Activated T-cell treated with anti-CD3 and anti-CD28 coated beads for 1 hour (primary cell): ENCODE data around the gene TPST2.

Source experiments
- DNase-seq: peaks from one replicate; pipeline ENCODE4 v3.0.0-alpha.2; 2020; ENCODE audit warnings: low read depth

TPST2 gene

DNA sequence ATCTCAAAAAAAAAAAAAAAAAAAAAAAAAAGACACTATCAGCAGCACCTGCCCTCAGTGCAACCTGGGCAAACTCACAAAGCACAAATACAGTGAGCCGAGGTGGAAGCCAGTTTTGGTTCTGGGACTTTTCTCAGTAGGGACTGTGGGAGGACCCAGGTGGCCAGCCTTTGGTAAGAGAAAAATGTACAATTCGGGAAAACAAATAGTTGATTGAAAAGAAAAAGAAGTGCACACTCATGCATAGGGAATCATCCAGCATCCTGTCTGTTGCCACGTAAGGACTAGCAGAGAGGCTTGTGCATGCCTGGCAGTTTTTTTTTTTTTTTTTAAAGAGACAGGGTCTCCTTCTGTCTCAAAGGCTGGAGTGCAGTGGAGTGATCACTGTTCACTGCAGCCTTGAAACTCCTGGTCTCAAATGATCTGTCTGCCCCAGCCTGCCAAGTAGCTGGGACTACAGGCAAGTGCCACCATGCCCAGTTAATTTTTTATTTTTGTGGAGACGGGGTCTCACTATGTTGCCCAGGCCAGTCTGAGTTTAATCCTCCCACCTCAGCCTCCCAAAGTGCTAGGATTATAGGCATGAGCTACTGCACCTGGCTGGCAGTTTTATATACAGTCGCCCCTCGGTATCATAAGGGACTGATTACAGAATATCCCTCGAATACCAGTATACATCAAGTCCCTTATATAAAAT is 36.7 kb downstream of the TPST2 start:
- DNase-seq = no peak

DNA sequence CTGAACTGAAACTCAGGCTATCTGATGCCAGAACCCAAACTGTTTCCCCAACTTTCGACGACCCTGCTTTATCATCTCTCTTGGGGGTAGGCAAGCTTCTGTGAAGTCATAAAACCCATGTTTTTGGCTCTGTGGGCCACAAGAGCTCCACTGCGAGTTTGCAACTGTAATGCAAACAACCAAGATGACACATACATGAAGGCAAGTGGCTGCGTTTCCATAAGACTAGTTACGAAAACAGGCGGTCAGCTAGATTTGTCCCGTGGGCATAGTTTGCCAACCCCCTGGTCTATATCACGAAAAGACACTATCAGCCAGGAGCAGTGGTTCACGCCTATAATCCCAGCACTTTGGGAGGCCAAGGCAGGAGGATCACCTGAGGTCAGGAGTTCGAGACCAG is 37.5 kb downstream of the TPST2 start:
- no peak for DNase-seq

DNA sequence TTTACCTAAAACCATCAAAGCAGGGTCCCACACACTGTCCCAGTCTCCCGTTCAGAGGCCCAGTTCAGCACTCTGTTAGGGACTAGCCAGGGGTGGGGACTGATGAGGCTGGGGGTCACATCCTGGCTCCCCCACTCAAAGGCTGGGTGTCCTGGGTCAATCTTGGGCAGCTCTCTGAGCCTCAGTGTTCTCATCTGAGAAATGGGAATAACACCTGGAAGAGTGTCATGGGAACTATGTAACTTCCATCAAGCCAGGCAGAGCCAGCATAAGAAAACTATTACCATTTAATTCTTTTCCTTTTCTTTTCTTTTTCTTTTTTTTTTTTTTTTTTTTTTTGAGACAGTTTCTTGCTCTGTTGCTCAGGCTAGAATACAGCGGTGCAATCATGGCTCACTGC is 38.4 kb downstream of the TPST2 start:
- no peak for DNase-seq

DNA sequence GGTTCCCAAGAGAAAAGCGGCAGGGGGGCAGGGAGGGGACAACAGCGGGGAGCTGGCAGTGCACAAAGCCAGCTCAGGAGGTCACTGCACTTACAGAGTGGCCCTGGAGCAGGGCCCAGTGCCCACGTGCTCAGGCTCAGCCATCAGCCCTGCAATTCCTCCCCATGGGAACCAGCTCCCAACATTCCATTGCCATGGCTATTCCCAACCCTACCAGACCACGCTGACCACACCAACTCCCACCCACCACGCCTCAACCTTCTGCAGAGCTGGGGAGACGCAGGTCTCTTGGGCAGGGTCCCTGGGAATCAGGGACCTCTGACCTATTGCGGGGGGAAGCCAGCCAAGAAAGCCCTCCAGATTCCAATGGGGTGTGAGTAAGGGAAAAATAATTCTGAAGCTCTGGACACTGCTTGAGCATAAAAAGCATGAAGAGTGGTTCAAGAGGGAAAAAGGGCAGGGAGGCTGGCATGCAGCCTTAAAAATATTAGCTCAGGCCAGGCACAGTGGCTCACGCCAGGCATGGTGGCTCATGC is 39.4 kb downstream of the TPST2 start:
- DNase-seq = no peak

DNA sequence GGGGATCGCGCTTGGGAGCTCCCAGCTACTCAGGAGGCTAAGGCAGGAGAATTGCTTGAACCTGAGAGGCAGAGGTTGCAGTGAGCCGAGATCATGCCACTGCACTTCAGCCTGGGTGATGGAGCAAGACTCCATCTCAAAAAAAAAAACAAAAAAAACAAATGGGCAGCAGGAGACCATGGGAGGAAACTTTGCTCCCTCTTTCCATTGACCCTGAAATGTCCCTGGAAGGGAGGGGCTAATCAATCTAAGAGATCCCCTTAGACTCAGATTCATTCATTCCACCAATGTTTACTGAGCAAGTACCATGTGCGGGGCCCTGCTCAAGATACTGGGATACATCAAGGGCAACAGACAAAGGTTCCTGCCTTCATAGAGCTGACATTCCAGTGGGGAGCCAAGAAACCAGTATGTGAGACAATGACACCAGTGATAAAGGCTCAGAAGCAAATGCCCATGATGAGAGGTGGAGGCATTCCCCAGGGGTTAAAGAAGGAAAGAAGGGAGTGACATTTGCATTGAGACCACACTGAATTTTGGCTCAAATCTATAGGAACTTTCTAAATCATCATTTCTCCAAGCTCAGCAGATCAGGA is 39.9 kb downstream of the TPST2 start:
- no peak for DNase-seq

DNA sequence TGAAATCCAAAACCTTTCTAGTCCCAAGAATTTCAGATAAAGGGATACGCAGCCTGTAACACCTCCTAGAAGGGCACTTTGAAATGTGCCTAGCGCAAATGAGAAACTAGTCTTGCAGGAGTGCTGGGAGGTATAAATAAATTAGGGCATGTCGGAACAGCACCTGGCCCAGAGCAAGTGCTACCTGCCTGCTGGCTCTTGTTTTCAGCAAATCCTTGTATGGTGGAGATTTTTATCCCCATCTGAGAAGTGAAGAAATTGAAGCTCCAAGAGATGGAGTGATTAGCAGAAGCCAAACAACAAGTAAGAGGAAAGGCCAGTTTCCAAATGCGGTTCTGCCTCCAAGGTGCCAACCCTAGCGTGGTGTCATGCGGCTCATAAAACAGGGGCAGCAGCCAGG is 40.9 kb downstream of the TPST2 start:
- DNase-seq = no peak

DNA sequence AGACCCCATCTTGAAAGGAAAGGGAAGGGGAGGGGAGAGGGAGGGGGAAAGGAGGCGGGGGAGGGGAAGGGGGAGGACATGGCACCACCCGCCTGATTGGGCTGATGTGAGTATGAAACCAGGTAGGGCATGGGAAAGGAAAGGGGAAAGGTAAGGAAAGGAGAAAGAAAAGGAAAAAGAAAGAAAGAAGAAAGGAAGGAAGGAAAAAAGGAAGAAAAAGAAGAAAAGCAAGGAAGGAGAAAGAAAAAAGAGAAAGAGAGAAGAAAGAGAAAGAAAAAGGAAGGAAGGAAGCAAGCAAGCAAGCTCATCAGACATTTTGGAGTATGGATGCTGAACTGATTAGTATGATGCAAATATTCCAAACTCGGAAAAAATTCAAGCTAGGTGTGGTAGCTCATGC is 41.6 kb downstream of the TPST2 start:
- DNase-seq = no peak

DNA sequence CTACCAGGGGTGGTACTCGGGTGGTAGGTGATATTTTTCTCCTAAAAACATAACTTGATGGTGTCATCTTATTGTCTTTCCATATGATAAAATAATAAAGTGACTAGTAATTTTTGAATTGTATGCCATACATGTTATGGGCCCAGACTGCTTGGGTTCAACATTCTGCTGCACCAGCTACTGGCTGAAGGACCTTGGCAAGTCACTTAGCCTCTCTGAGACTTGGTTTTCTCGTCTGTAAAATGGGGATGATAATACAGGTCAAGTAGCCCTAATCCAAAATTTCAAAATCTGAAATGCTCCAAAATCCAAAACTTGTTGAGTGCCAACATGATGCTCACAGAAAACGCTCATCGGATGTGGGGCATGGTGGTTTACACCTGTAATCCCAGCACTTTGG is 42.1 kb downstream of the TPST2 start:
- no peak for DNase-seq

DNA sequence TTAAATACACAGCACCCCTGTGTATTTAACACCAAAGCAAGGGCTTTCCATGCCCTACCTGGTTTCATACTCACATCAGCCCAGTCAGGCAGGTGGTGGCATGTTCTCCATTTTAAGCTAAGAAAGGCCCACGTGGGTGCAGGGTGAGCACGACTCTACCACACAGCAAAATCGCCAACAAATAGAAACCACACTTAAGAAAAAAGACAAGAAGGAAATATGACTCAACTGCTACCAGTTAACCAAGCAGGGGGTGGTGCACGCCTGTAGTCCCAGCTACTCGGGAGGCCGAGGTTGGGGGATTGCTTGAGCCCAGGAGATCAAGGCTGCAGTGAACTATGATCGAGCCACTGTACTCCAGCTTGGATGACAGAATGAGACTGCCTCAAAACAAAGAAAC is 42.5 kb downstream of the TPST2 start:
- no peak for DNase-seq

DNA sequence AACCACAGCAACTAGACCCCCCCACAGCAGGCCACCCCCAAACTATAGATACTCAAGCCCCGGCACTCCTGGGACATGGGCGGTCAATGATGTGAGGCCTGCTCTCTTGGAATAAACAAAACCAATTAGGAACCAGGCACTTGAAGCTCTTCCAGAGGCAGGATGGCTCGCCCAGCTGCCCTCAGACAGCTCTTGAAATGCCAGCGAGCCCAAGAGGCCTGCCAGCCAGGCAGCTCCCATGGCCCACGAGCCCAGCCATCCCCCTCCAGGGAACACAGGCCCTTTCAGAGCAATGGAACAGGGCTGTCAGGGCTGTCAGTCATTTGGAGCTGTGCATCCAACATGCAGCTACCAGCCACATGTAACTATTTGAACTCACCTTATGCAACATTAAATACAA is 43.6 kb downstream of the TPST2 start:
- no peak for DNase-seq

DNA sequence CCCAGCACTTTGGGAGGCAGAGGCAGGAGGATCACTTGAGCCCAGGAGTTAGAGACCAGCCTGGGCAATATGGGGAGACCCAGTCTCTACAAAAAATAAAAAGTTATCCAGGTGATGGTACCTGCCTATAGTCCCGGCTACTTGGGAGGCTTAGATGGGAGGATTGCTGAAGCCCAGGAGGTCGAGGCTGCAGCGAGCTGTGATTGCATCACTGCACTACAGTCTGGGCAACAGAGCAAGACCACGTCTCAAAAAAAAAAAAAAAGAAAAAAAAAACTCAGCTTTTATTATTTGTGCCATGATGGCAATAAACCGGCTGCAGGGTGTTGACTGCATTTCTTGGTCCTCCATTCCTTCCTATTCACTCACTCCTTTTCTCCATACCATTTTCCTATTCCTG is 44.1 kb downstream of the TPST2 start:
- no peak for DNase-seq

DNA sequence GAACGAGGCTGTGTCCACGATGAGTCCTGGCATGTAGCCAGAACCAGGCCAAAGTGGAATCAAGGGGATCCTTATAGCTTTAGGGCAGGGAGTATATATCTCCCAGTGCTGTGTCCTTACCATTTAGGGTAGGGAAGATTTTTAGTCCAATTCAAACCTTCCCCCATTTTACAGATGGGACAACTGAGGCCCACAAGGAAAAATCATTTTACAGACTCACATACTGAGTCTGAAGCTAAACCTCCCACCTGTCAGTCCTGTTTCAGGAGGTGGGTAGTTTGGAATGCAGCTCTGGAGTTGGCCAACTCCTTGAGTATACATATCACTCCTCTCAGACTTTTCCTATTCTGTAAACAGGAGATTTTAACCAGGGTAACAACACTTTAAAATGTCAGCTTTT is 44.5 kb downstream of the TPST2 start:
- DNase-seq = no peak

DNA sequence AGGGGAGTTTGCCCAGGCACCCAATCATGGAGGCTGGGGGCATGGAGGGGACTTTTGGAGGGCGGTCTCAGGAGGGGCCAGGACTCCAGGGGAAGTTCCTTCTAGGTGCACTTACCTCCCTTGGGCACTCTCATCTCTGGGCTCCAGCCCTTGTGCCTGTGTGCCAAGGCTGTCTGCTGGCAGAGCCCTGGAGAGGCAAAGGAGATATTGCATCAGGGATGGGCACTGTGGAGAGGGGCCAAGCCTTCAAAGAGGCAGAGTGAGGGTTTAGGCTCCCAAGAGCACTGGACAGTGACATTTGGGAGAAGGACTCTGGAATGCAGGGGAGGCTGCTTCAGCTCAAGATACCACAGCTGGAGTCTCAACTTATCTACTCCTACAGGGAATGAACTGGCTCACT is 45.4 kb downstream of the TPST2 start:
- no peak for DNase-seq

DNA sequence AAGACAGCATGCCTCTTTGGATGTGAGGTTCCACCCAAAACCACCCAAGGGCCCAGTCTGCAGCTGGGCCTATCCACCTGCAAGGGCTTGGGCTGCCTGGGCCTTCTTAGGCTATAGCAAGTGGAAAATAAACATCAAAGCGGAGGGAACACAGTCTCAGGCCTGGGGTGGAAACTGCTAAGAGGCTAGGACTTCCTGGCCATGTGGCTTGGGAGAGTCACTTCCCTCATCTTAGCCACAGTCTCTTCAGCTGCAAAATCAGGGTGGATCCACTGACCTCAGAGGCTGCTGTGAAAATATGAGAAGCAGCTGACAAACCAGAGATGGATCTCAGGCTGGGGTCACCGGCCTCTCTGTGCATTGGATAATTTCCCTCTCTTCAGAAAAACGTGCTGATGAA is 47.1 kb downstream of the TPST2 start:
- no peak for DNase-seq

DNA sequence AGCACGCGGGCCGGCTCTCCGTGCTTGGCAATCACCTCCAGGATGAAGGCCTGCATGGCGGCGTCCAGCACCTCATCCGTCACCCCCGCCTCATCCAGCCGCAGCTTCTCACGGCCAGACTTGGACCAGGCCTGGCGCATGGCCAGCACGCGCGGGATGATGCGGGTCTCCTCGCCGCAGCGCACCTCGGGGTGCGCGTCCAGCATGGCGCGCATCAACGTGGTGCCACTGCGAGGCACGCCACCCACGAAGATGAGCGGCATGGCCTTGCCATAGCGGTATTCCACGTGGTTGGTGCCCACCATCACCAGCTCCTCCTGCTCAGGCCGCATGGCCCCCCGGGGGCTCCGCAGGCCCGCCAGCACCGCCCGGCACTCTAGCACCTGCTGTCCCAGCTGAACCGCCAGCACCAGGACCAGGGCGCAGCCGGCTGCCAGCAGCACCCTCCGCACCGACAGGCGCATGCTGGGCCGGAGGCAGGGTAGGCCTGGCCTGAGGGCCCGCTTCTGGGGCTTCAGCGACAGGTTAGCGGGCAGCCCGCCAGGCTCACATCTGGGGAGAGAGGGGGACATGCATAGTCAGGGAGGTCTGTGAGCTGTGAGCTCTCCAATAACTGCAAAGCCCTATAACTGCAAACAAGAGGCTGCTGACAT is 48.6 kb downstream of the TPST2 start:
- DNase-seq = no peak

DNA sequence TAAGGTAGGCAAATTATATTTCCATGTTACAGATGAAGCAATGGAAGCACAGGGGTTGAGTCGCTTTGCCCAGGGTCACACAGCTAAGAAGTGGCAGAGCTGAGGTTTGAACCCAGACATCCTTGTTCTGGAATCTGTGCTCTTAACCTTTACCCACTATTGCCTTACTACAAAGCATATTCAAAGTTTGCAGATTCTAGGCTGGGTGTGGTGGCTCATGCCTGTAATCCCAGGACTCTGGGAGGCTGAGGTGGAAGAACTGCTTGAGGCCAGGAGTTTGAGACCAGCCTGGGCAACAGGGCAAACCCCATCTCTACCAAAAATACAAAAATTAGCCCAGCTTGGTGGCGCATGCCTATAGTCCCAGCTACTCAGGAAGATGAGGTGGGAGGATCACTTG is 49.8 kb downstream of the TPST2 start:
- no peak for DNase-seq

DNA sequence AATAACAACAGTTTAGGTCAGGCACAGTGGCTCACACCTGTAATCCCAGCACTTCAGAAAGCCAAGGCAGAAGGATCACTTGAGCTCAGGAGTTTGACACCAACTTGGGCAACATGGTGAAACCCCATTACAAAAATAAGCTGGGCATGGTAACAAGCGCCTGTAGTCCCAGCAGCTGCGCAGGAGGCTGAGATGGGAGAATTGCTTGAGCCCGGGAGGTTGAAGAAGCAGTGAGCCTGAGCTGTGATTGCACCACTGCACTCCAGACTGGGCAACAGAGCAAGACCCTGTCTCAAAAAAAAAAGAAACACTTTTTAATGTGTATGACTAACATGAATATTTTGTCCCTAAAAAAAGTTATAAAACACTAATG is 53.2 kb downstream of the TPST2 start:
- DNase-seq = no peak

DNA sequence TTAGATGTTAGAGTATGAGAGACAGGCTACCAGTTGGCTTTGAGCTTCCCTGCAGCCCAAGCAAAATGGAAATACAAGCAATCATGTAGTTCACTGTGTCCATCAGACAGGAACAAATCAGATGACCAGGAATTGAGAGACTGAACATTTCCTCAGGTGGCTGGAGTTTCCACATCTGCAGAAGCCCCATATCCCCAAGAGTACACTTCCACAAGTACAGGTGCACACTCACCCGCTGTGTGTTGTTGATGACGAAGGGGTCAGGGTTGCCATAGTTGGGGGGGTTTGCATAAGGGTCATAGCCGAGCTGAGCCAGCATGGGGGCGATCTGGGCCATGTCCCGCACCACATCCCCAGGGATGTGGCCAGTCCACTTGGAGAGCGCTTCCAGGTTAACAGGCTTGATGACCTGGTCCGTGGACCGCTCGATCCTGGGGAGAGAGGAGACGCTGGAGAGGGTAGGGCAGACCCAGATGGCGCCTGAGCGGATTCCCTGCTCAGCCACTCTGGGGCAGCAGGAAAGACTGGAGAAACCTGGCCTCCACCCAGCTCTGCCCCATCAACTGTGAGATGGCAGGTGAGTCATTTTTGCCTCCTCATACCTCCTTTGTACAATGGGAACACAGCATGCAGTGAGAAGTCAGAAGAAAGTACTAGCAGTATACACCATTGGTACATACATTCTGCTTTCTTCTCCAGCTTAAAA is 53.7 kb downstream of the TPST2 start:
- DNase-seq = no peak

DNA sequence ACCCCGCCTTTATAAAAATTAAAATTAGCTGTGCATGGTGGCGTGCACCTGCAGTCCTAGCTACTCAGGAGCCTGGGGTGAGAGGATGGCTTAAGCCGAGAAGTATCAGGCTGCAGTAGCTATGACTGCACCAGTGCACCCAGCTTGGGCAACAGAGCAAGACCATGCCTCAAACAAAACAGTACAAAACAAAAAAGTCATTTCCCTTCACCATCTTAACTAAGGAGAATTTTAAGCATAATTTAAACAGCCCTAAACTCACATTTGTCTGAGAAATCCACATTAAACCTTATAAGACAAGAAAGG is 54.4 kb downstream of the TPST2 start:
- no peak for DNase-seq

DNA sequence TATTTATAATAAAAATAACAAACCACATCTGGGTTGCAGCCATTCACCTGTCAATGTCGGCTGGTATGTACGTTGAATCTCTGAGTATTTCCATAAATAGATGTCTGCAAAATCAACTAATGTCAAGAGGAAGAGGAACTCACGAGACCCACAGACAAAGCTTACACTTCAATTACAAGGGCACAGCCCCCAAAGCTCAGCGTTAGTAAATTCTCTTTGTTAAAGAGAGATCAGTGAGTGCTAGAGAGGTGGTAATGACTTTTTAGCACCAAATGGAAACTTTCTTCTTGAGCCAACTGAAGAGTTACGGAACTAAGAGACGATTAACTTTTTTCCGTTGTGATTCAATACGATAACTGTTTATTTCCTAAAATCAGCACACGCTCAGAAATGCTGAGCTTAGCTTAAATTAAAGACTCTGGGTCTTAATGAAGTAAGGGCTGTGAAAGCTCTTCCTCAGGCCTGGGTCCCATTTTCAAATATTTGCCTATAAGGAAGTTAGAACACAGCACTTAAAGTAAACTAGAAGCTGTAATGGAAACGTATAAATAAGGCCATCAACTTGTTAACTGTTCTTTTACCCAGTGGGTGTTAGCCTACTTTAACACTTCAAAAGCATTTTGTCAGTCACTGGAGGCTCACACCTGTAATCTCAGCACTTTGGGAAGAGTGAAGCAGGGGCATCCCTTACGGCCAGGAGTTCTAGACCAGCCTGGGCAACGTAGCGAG is 54.9 kb downstream of the TPST2 start:
- no peak for DNase-seq

DNA sequence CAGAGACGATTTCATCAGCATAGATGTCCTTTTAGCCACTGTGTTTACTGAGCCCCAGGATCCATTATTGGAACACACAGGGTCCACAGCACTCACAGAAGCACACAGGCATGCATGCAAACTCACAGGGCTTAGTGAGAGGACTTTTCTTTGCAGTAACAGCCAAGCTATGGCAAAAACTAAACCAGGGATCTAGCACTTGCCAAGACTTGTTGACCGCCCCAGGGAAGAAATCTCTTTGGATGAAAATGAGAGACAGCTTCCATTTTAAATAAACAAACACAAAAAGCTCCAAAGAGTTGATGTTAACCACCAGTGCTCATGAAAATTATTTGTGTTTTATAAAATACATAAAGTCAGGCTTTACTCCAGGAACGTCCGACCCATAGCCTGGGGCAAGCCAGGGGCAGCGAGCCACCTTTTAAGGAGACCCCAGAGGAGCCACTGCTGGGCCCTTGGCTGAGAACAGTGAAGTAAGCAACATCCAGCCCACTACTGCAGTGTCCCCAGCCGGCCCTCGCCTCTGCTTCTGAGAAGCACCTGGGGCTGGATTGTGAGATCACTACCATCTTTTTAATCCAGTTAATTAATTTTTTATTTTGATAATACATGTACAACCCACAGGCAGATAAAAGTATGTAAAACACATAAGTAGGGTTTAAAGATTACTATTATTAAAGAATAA is 55.6 kb downstream of the TPST2 start:
- DNase-seq = no peak

DNA sequence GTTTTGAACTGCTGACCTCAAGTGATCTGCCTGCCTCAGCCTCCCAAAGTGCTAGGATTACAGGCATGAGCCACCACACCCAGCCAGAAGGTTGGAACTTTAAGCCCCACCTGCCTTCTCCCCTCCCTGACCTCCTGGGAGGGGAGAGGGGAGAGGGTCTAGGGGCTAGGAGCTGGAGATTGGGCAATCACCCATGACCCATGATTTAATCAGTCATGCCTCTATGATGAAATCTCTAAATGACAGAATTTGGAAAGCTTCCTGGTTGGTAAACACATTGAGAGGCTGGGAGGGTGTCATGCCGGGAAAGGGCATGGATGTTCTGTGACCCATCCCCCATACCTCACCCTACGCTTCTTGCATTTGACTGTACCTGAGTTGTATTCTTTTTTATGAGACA is 60.6 kb downstream of the TPST2 start:
- no peak for DNase-seq
